Kidney (tissue), 14 donors: Measurements from ENCODE around the gene CHPF2. TPM values are rescaled to one million over a fixed set of nuclear protein-coding genes. Genes with fewer than 3 reads are reported as not detected.

ENCODE experiments used
- DNase-seq, 5 donors: peaks; one replicate each; pipeline ENCODE4 v3.0.0-alpha.2; 2013 to 2020
- FAIRE-seq: peaks from 2 replicates; lab custom pipeline; 2012; peaks lifted over from hg19 to GRCh38; lab: Jason Lieb, UNC
- H3K27ac ChIP-seq, 2 donors: one replicate each; pipeline ENCODE4 v1.7.0; 2013; ENCODE audit warnings: low read depth in 2 of 2, low read length in 2 of 2, inconsistent platforms in 1 of 2
- H3K27me3 ChIP-seq: one replicate; pipeline ENCODE4 v1.7.1; 2013; ENCODE audit warnings: low read length, inconsistent platforms; ENCODE audit not compliant: control insufficient read depth, insufficient read depth
- H3K36me3 ChIP-seq, 3 donors: one replicate each; pipeline versions ENCODE4 v1.7.0 to v1.7.1; 2013; ENCODE audit warnings: low read length in 3 of 3, control low read depth in 1 of 3, inconsistent platforms in 1 of 3; ENCODE audit not compliant: insufficient read depth in 3 of 3, control insufficient read depth in 2 of 3
- H3K4me1 ChIP-seq, 3 donors: one replicate each; pipeline versions ENCODE4 v1.7.0 to v1.7.1; 2013; ENCODE audit warnings: low read length in 3 of 3, inconsistent platforms in 1 of 3, low read depth in 1 of 3; ENCODE audit not compliant: control insufficient read depth in 2 of 3, insufficient read depth in 2 of 3
- H3K4me3 ChIP-seq, 3 donors: one replicate each; pipeline versions ENCODE4 v1.7.0 to v1.8.1; 2013; ENCODE audit warnings: low read length in 3 of 3, control low read depth in 1 of 3, inconsistent platforms in 1 of 3
- H3K9ac ChIP-seq, 3 donors: one replicate each; pipeline versions ENCODE4 v1.7.0 to v1.7.1; 2013; ENCODE audit warnings: low read length in 3 of 3, control low read depth in 1 of 3, inconsistent platforms in 1 of 3
- H3K9me3 ChIP-seq, 3 donors: one replicate each; pipeline versions ENCODE4 v1.7.0 to v1.7.1; 2013; ENCODE audit warnings: low read length in 3 of 3, control low read depth in 1 of 3, inconsistent platforms in 1 of 3; ENCODE audit not compliant: control insufficient read depth in 2 of 3, insufficient read depth in 1 of 3
- intact Hi-C: fragments of 100-400 bp; cut with DNase I; formaldehyde crosslinking; loops from one replicate; pipeline ENCODE4 v1.11.1; 2022
- polyA plus RNA-seq: library from polyadenylated mRNA; stranded (reverse); fragments of 350-450 nt; fragmentation: Illumina TruSeq; extraction: RNeasy Lipid Tissue Mini Kit (QIAGEN cat#74804); gene quantifications from one replicate; pipeline ENCODE4 v1.2.3, GENCODE V29; 2014; ENCODE audit warnings: low read depth, low replicate concordance; ENCODE audit not compliant: insufficient read depth
- total RNA-seq: library from RNA; stranded (reverse); fragmentation: NEBNext Ultra II Directional; extraction: Animal tissue kit (Norgen Biotek cat#: 25700); gene quantifications from one replicate; pipeline ENCODE4 v1.2.1, GENCODE V29; 2021
- TF ChIP-seq, protein P1 (sequence below): IDR thresholded peaks from 3 replicates; pipeline ENCODE4 v1.5.1; 2012; ENCODE audit warnings: mild to moderate bottlenecking, moderate library complexity, borderline replicate concordance; ENCODE audit not compliant: insufficient read depth; ENCODE audit errors: extremely low read depth
- donor health status: control.
- donor health status: control.
- donor health status: control.
- donor health status: control.
- donor health status: control.
- donor health status: DM: yes; HTN: yes; CAD: no.
- donor health status: Normal renal cell carcinoma (clear cell type).

Gene CHPF2
- total and polyA plus RNA-seq, 2 donors from 2014 or later: 15.6 to 45.2 TPM

GRCh38 chr7:151193203-151193978 lies 38.9 kb upstream of the CHPF2 start:
- Histone ChIP-seq H3K4me3 (no peak overlapping the region), H3K27me3 (no peaks in the 10 kb centered on the region), H3K4me1 (no peaks in the 10 kb centered on the region), H3K36me3 (no peaks in the 10 kb centered on the region), H3K27ac (no peak overlapping the region), H3K9ac (no peak overlapping the region), H3K9me3 (no peaks in the 10 kb centered on the region)
- DNase-seq (no peak), FAIRE-seq (no peak)
- intact Hi-C loops: no loop called here
- TF ChIP-seq, protein P1, sequence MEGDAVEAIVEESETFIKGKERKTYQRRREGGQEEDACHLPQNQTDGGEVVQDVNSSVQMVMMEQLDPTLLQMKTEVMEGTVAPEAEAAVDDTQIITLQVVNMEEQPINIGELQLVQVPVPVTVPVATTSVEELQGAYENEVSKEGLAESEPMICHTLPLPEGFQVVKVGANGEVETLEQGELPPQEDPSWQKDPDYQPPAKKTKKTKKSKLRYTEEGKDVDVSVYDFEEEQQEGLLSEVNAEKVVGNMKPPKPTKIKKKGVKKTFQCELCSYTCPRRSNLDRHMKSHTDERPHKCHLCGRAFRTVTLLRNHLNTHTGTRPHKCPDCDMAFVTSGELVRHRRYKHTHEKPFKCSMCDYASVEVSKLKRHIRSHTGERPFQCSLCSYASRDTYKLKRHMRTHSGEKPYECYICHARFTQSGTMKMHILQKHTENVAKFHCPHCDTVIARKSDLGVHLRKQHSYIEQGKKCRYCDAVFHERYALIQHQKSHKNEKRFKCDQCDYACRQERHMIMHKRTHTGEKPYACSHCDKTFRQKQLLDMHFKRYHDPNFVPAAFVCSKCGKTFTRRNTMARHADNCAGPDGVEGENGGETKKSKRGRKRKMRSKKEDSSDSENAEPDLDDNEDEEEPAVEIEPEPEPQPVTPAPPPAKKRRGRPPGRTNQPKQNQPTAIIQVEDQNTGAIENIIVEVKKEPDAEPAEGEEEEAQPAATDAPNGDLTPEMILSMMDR: no peak

DNA sequence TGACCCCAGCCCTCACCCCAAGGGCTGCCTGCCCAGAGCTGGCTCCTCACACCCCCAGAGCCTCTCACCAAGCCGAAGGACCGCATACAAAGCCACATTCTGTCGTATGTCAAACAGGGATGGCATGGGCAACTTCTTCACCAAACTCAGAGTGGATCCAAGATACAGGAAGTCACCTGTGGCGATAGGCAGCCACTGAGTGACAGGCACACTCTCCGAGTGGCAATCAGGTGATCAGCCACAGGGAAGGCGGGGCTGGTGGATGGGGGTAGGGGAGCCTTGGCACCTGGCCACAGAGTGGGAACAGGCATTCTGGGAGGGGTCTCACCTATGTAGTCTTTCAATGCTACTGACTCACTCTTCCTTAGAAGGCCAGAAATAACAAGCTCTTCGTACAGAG lies 38.1 kb upstream of the CHPF2 start:
- H3K27me3 ChIP-seq: no peaks in the 10 kb centered on the region
- H3K4me1 ChIP-seq: no peaks in the 10 kb centered on the region
- TF ChIP-seq, protein P1: no peak
- no peak for DNase-seq
- no peaks in the 10 kb centered on the region for H3K36me3 ChIP-seq
- no peak overlapping the region for H3K4me3 ChIP-seq
- no peaks in the 10 kb centered on the region for H3K9me3 ChIP-seq
- no peak for FAIRE-seq
- H3K9ac ChIP-seq: no peak overlapping the region
- intact Hi-C loops: no loop called here
- no peak overlapping the region for H3K27ac ChIP-seq

DNA sequence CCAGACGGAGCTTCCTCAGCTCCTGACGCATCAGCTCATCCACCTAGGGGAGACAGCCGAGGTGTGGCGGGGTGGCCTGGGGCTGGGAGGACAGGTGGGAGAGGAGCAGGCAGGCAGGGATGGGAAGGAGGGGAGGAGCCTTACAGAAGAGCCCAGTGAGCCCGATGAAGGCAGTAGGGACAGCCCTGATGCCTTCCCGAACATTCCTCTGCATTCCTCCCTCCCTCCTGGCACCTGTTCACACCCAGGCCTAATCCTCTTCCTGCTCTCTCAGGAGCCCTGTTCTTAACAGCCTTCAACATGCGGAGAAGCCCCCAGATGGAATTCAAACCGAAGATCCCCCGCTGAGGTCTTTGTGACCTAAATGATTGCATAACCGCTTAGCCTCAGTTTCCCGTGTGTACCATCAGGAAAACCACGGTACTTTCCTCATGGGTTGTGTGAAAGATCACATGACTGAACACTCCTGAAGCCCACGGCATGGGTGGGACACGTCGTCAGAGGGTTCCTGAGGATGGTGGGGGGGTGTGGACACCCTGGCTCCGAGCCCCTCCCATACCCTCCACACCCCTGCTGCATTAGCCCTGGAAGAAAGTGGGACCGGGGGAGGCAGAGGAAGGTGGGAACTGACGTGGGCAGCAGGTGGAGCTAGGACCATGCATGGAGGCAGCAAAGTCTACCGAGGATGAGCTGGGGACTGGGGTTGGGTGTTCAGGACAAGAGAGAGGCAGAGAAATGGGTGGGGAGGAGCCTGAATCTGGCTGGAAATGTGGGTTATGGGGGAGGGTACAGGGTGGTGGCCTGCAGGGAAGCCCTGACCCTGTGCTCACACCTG lies 36.5 kb upstream of the CHPF2 start:
- peak in 1 of 5 donors; percentile 34 for DNase-seq
- TF ChIP-seq, protein P1: no peak
- Histone ChIP-seq H3K9me3 (no peaks in the 10 kb centered on the region), H3K9ac (no peak overlapping the region), H3K4me1 (peaks cover 0 to 4% (median 0%) of the 10 kb centered on the region in 3 donors), H3K36me3 (no peaks in the 10 kb centered on the region), H3K4me3 (no peak overlapping the region), H3K27me3 (no peaks in the 10 kb centered on the region), H3K27ac (no peak overlapping the region)
- intact Hi-C loops: no loop called here
- FAIRE-seq: no peak
